GM23338 (cell line): Measurements from ENCODE around the gene PRAMEF1. TPM values are rescaled to one million over a fixed set of nuclear protein-coding genes. Genes with fewer than 3 reads are reported as not detected.

Experiments used
- ATAC-seq: fragments of 200-7000 bp; cut with Tn5 transposase; 3 replicates; pipeline ENCODE4 v1.9.1; 2020
- DNase-seq: peaks from one replicate; pipeline ENCODE4 v3.0.0-alpha.2; 2015; ENCODE audit warnings: low spot score
- H2AFZ ChIP-seq: fragments of 200-600 bp; sonication (generic); 2 replicates; pipeline ENCODE4 v1.8.0; 2016; ENCODE audit warnings: antibody characterized with exemption, mild to moderate bottlenecking, moderate library complexity
- H3F3A ChIP-seq: fragments of 200-600 bp; sonication (generic); replicated peaks from 2 replicates; pipeline ENCODE4 v1.8.0; 2017; ENCODE audit warnings: antibody characterized with exemption, mixed run types, low read depth
- H3K27ac ChIP-seq: fragments of 200-600 bp; sonication (generic); 2 replicates; pipeline ENCODE4 v1.6.1; 2016; ENCODE audit warnings: low read depth
- H3K27me3 ChIP-seq: fragments of 200-600 bp; sonication (generic); 2 replicates; pipeline ENCODE4 v1.8.0; 2016; ENCODE audit warnings: mild to moderate bottlenecking, mixed run types, moderate library complexity; ENCODE audit not compliant: insufficient read depth
- H3K36me3 ChIP-seq: fragments of 200-600 bp; sonication (generic); 2 replicates; pipeline ENCODE4 v1.8.0; 2016; ENCODE audit warnings: mild to moderate bottlenecking; ENCODE audit not compliant: insufficient read depth
- H3K4me1 ChIP-seq: fragments of 200-600 bp; sonication (generic); 2 replicates; pipeline ENCODE4 v1.8.0; 2016; ENCODE audit warnings: mild to moderate bottlenecking, moderate library complexity; ENCODE audit not compliant: insufficient read depth
- H3K4me2 ChIP-seq: fragments of 200-600 bp; sonication (generic); 2 replicates; pipeline ENCODE4 v1.7.1; 2017; ENCODE audit warnings: mixed run types
- H3K4me3 ChIP-seq: fragments of 200-600 bp; sonication (generic); 2 replicates; pipeline ENCODE4 v1.6.1; 2016; ENCODE audit warnings: mixed run types
- H3K79me2 ChIP-seq: fragments of 200-600 bp; sonication (generic); replicated peaks from 2 replicates; pipeline ENCODE4 v1.8.0; 2017; ENCODE audit warnings: mild to moderate bottlenecking; ENCODE audit not compliant: insufficient read depth
- H3K9me2 ChIP-seq: fragments of 200-600 bp; sonication (generic); 2 replicates; pipeline ENCODE4 v1.8.0; 2017; ENCODE audit not compliant: insufficient read depth
- H4K20me1 ChIP-seq: fragments of 200-600 bp; sonication (generic); replicated peaks from 2 replicates; pipeline ENCODE4 v1.8.0; 2017; ENCODE audit warnings: mild to moderate bottlenecking; ENCODE audit not compliant: insufficient read depth
- H3K27ac Mint-ChIP-seq: 2 replicates; pipeline ENCODE4 v1.8.0; 2020; ENCODE audit warnings: inconsistent platforms, mild to moderate bottlenecking, moderate library complexity, mixed read lengths
- H3K27me3 Mint-ChIP-seq: 3 replicates; pipeline ENCODE4 v1.8.0; 2022; ENCODE audit warnings: low read depth, mild to moderate bottlenecking, moderate library complexity, mixed read lengths, inconsistent platforms; ENCODE audit not compliant: insufficient read depth, poor library complexity
- H3K36me3 Mint-ChIP-seq: 3 replicates; pipeline ENCODE4 v1.8.0; 2021; ENCODE audit warnings: low read depth, mild to moderate bottlenecking, inconsistent platforms, moderate library complexity, mixed read lengths
- H3K4me1 Mint-ChIP-seq: 3 replicates; pipeline ENCODE4 v1.8.0; 2020; ENCODE audit warnings: mild to moderate bottlenecking, inconsistent platforms, mixed read lengths
- H3K4me3 Mint-ChIP-seq: 3 replicates; pipeline ENCODE4 v1.8.0; 2021; ENCODE audit warnings: moderate library complexity, mild to moderate bottlenecking, inconsistent platforms, mixed read lengths
- H3K9me3 Mint-ChIP-seq: 3 replicates; pipeline ENCODE4 v1.8.0; 2020; ENCODE audit warnings: moderate library complexity, mild to moderate bottlenecking, inconsistent platforms, mixed read lengths
- CREB1 ChIP-seq: fragments of 250-450 bp; sonication (Bioruptor Pico); IDR thresholded peaks from 2 replicates; pipeline ENCODE4 v1.5.0; 2020; ENCODE audit warnings: low read depth, mild to moderate bottlenecking, moderate library complexity
- CTCF ChIP-seq, 2 experiments: fragments of 200-600 bp in 1 of 2; sonication (generic) in 1 of 2; conservative IDR thresholded peaks; 2 replicates each; pipeline versions ENCODE4 v1.5.1 to v1.6.1; 2016 to 2017; ENCODE audit warnings: antibody characterized with exemption in 2 of 2, low read depth in 2 of 2, mild to moderate bottlenecking in 2 of 2, moderate library complexity in 1 of 2
- ETS1 ChIP-seq: IDR thresholded peaks from 2 replicates; pipeline ENCODE4 v1.6.1; 2016; ENCODE audit warnings: antibody characterized with exemption
- EZH2 ChIP-seq: fragments of 200-600 bp; sonication (generic); IDR thresholded peaks from one replicate; pipeline ENCODE4 v1.8.0; 2017; ENCODE audit warnings: antibody characterized with exemption, mild to moderate bottlenecking, low read depth; ENCODE audit not compliant: unreplicated experiment
- EZH2phosphoT487 ChIP-seq: fragments of 200-600 bp; sonication (generic); IDR thresholded peaks from one replicate; pipeline ENCODE4 v1.8.1; 2018; ENCODE audit warnings: antibody characterized with exemption; ENCODE audit not compliant: unreplicated experiment
- JUNB ChIP-seq: IDR thresholded peaks from one replicate; pipeline ENCODE4 v1.6.1; 2016; ENCODE audit warnings: antibody characterized with exemption; ENCODE audit not compliant: unreplicated experiment
- NANOG ChIP-seq: IDR thresholded peaks from 2 replicates; pipeline ENCODE4 v1.6.1; 2016; ENCODE audit warnings: antibody characterized with exemption, borderline replicate concordance
- POLR2AphosphoS5 ChIP-seq: IDR thresholded peaks from 2 replicates; pipeline ENCODE4 v1.6.1; 2016; ENCODE audit warnings: antibody characterized with exemption, low read depth
- REST ChIP-seq: IDR thresholded peaks from one replicate; pipeline ENCODE4 v1.6.1; 2018; ENCODE audit warnings: antibody characterized with exemption; ENCODE audit not compliant: unreplicated experiment
- STAT1 ChIP-seq: IDR thresholded peaks from one replicate; pipeline ENCODE4 v1.6.1; 2016; ENCODE audit warnings: antibody characterized with exemption; ENCODE audit not compliant: unreplicated experiment
- ZNF114 ChIP-seq: fragments of 250-450 bp; sonication (Bioruptor Pico); IDR thresholded peaks from 2 replicates; pipeline ENCODE4 v1.5.0; 2020; ENCODE audit warnings: mild to moderate bottlenecking, moderate library complexity
- ZNF331 ChIP-seq: fragments of 250-450 bp; sonication (Bioruptor Pico); IDR thresholded peaks from 2 replicates; pipeline ENCODE4 v1.5.0; 2020; ENCODE audit warnings: low read depth, mild to moderate bottlenecking, moderate library complexity
- ZNF462 ChIP-seq: fragments of 250-450 bp; sonication (Bioruptor Pico); IDR thresholded peaks from 2 replicates; pipeline ENCODE4 v1.5.0; 2020; ENCODE audit warnings: mild to moderate bottlenecking, moderate library complexity
- polyA plus RNA-seq: library from polyadenylated mRNA; unstranded; fragments of >200 nt; fragmentation: Nextera tagmentation; extraction: Ambion mirVana; gene quantifications from 2 replicates; pipeline ENCODE4 v1.2.1, GENCODE V29; 2016
- total RNA-seq: library from RNA; depleted of rRNA; stranded (reverse); fragments of >200 nt; shearing (Covaris generic); gene quantifications from 2 replicates; pipeline ENCODE4 v1.2.3, GENCODE V29; 2014

The PRAMEF1 gene
- total and polyA plus RNA-seq, 2 experiments from 2014 or later = not detected

- H3K4me1 Mint-ChIP-seq = no peaks in the 10 kb centered on the region
- Histone ChIP-seq H2AFZ (no peak overlapping the region), H4K20me1 (no peaks in the 10 kb centered on the region), H3K4me2 (no peak overlapping the region), H3K4me1 (no peaks in the 10 kb centered on the region), H3K79me2 (no peaks in the 10 kb centered on the region), H3K9me2 (no peaks in the 10 kb centered on the region), H3K27me3 (no peaks in the 10 kb centered on the region), H3K36me3 (no peaks in the 10 kb centered on the region), H3K27ac (no peak overlapping the region), H3F3A (no peaks in the 10 kb centered on the region), H3K4me3 (no peak overlapping the region)
- no peak for DNase-seq
- peaks cover 6% of the 10 kb centered on the region for H3K27me3 Mint-ChIP-seq
- no peak for TF ChIP-seq EZH2
- TF ChIP-seq ETS1 = no peak
- no peak for TF ChIP-seq ZNF331 (CRISPR knock-in tag)
- no peak for TF ChIP-seq REST
- no peak for TF ChIP-seq NANOG
- no peak for TF ChIP-seq EZH2phosphoT487
- TF ChIP-seq ZNF462 (CRISPR knock-in tag) = no peak
- TF ChIP-seq POLR2AphosphoS5 = no peak
- TF ChIP-seq CREB1 (CRISPR knock-in tag) = no peak
- TF ChIP-seq STAT1 = no peak
- TF ChIP-seq CTCF (conservative IDR thresholded peaks at IDR 0.05; ENCODE audit: low read depth in 2 of 2) = no peak
- no peak for TF ChIP-seq JUNB
- TF ChIP-seq ZNF114 (CRISPR knock-in tag) = no peak
- no peaks in the 10 kb centered on the region for H3K36me3 Mint-ChIP-seq
- no peak for ATAC-seq
- H3K27ac Mint-ChIP-seq = no peak overlapping the region
- no peak overlapping the region for H3K4me3 Mint-ChIP-seq
- peaks cover 38% of the 10 kb centered on the region for H3K9me3 Mint-ChIP-seq
Measured at GRCh38 chr1:12775443-12775842, 15.8 kb upstream of the PRAMEF1 start.
